HUDEP-2 (cell line): ENCODE measurements around the gene LRRFIP1.
"Not testable (repeated sequence)": the region's sequence is repeated elsewhere in the genome, so short reads cannot be mapped to it uniquely, and the experiment has no call there.

Experiments
- DNase-seq, 76 experiments: peaks; one replicate each; lab custom pipeline; 2025; ENCODE audit not compliant: unreplicated experiment in 76 of 76; lab: John Stamatoyannopoulos, UW

LRRFIP1 gene

GRCh38 chr2:237597196-237598145, 29.9 kb upstream of the LRRFIP1 start:
- no peak for DNase-seq

- no peak for DNase-seq
Observed at GRCh38 chr2:237598468-237599208, 28.7 kb upstream of the LRRFIP1 start.

- DNase-seq: no peak
Observed at GRCh38 chr2:237599465-237600110, 27.8 kb upstream of the LRRFIP1 start.

GRCh38 chr2:237600205-237600846, 27.1 kb upstream of the LRRFIP1 start:
- DNase-seq: no peak

GRCh38 chr2:237601453-237602116, 25.8 kb upstream of the LRRFIP1 start:
- DNase-seq: no peak

GRCh38 chr2:237602409-237602808, 25.0 kb upstream of the LRRFIP1 start:
- DNase-seq: no peak

GRCh38 chr2:237603049-237603717, 24.2 kb upstream of the LRRFIP1 start:
- DNase-seq: no peak

GRCh38 chr2:237603718-237604362, 23.5 kb upstream of the LRRFIP1 start:
- DNase-seq: no peak

GRCh38 chr2:237604391-237604790, 23.0 kb upstream of the LRRFIP1 start:
- DNase-seq: no peak

- no peak for DNase-seq
Observed at GRCh38 chr2:237604960-237605359, 22.4 kb upstream of the LRRFIP1 start.

- not testable (repeated sequence) for DNase-seq
Observed at GRCh38 chr2:237606522-237606921, 20.9 kb upstream of the LRRFIP1 start.

GRCh38 chr2:237612527-237613357, 14.6 kb upstream of the LRRFIP1 start:
- no peak for DNase-seq

- no peak for DNase-seq
Observed at GRCh38 chr2:237613679-237614078, 13.7 kb upstream of the LRRFIP1 start.

GRCh38 chr2:237614151-237614720, 13.2 kb upstream of the LRRFIP1 start:
- DNase-seq: no peak

- DNase-seq: no peak
Observed at GRCh38 chr2:237615631-237616249, 11.6 kb upstream of the LRRFIP1 start.

- DNase-seq: no peak
Observed at GRCh38 chr2:237616373-237616733, 11.0 kb upstream of the LRRFIP1 start.

GRCh38 chr2:237616734-237617586, 10.4 kb upstream of the LRRFIP1 start:
- DNase-seq: no peak
